Measurements from ENCODE around the gene NTF4.
A peak's percentile ranks its signal among the peaks of the same experiment; 100 is the strongest.

Gene NTF4

GRCh38 chr19:49091391-49092038, 26.9 kb upstream of the NTF4 start:
- DNase-seq, result no peak

GRCh38 chr19:49086296-49086695, 21.7 kb upstream of the NTF4 start:
- no peak for DNase-seq

GRCh38 chr19:49085868-49086232, 21.2 kb upstream of the NTF4 start:
- no peak for DNase-seq

GRCh38 chr19:49085020-49085867, 20.6 kb upstream of the NTF4 start, which contains the start of gene SNRNP70:
TSS of gene SNRNP70 (plus strand) at chr19:49085451. CDS start at chr19:49086415, 964 bp downstream.
- DNase-seq, result peak; percentile 99 to 100

- DNase-seq, result no peak
Measured at GRCh38 chr19:49084206-49085019, 19.8 kb upstream of the NTF4 start.

GRCh38 chr19:49081273-49081672, 16.7 kb upstream of the NTF4 start:
- no peak for DNase-seq

- no peak for DNase-seq
Measured at GRCh38 chr19:49080392-49080791, 15.8 kb upstream of the NTF4 start.

GRCh38 chr19:49074869-49075268, 10.3 kb upstream of the NTF4 start:
- peak; percentile 28 to 53 for DNase-seq

GRCh38 chr19:49073514-49074378, 9.1 kb upstream of the NTF4 start:
- DNase-seq, result peak; percentile 28 to 46

- DNase-seq, result peak in 1 of 2 donors; percentile 25
Measured at GRCh38 chr19:49071860-49072547, 7.4 kb upstream of the NTF4 start.

- DNase-seq, result no peak
Measured at GRCh38 chr19:49070416-49070815, 5.8 kb upstream of the NTF4 start.

GRCh38 chr19:49069026-49069425, 4.4 kb upstream of the NTF4 start:
- DNase-seq, result no peak

GRCh38 chr19:49067554-49067953, 2.9 kb upstream of the NTF4 start:
- DNase-seq, result no peak

- DNase-seq, result no peak
Measured at GRCh38 chr19:49065905-49066512, 1.4 kb upstream of the NTF4 start.

- DNase-seq, result no peak
Measured at GRCh38 chr19:49064029-49064629, 489 bp downstream of the NTF4 start.

- DNase-seq, result no peak
Measured at GRCh38 chr19:49061445-49061844, 3.2 kb downstream of the NTF4 start.

- DNase-seq, result no peak
Measured at GRCh38 chr19:49061000-49061399, 3.6 kb downstream of the NTF4 start.

- no peak for DNase-seq
Measured at GRCh38 chr19:49059053-49059452, 5.6 kb downstream of the NTF4 start.

GRCh38 chr19:49058562-49058961, 6.1 kb downstream of the NTF4 start:
- no peak for DNase-seq

- peak; percentile 30 to 39 for DNase-seq
Measured at GRCh38 chr19:49057636-49058234, 6.9 kb downstream of the NTF4 start, which contains the start of gene CGB7. TSS of gene CGB7 (minus strand) at chr19:49057749. CDS start at chr19:49055375, 2,374 bp downstream.

Measured in inflammatory macrophage (primary cell).